B cell (primary cell): ENCODE data around the gene GRPEL1. TPM values are rescaled to one million over a fixed set of nuclear protein-coding genes. Genes with fewer than 3 reads are reported as not detected.

Experiments used
- ATAC-seq: fragments of 200-7000 bp; cut with Tn5 transposase; one replicate; pipeline ENCODE4 v1.10.0; 2021; ENCODE audit warnings: low read depth, mild to moderate bottlenecking, moderate number of reproducible peaks, moderate library complexity
- CTCF ChIA-PET: fragments of 350-600 bp; sonication (Branson Sonifier 250); formaldehyde crosslinking; loops from one replicate; lab custom pipeline; 2021; ENCODE audit warnings: antibody characterized with exemption, inconsistent platforms; lab: Charles Lee
- POLR2A ChIA-PET: fragments of 350-600 bp; sonication (Branson Sonifier 250); formaldehyde crosslinking; loops from one replicate; lab custom pipeline; 2021; ENCODE audit warnings: antibody characterized with exemption; lab: Charles Lee
- DNase-seq: peaks from one replicate; pipeline ENCODE4 v3.0.0; 2013
- H2AFZ ChIP-seq: 2 replicates; pipeline ENCODE4 v1.6.1; 2012; ENCODE audit warnings: mild to moderate bottlenecking, low read depth, low read length; ENCODE audit not compliant: insufficient read depth, poor library complexity, severe bottlenecking
- H3K27ac ChIP-seq, 2 donors: 1 replicate in 1 of 2; 2 replicates in 1 of 2; pipeline ENCODE4 v1.5.1; 2012 to 2013; ENCODE audit warnings: low read length in 2 of 2, mild to moderate bottlenecking in 2 of 2, moderate library complexity in 1 of 2
- H3K27me3 ChIP-seq, 4 experiments: fragments of 200-600 bp in 1 of 4; sonication (generic) in 1 of 4; replicated peaks in 1 of 4; 1 replicate in 2 of 4; 2 replicates in 2 of 4; pipeline versions ENCODE4 v1.6.1 to v1.7.0; 2013 to 2016; ENCODE audit warnings: low read length in 3 of 4, mild to moderate bottlenecking in 2 of 4, mixed read lengths in 1 of 4, moderate library complexity in 1 of 4; ENCODE audit not compliant: insufficient read depth in 4 of 4, control insufficient read depth in 3 of 4; ENCODE audit errors: control extremely low read depth in 1 of 4
- H3K36me3 ChIP-seq, 2 experiments: replicated peaks in 1 of 2; 1 replicate in 1 of 2; 2 replicates in 1 of 2; pipeline versions ENCODE4 v1.6.1 to v1.7.1; 2013; ENCODE audit warnings: low read length in 1 of 2; ENCODE audit not compliant: insufficient read depth in 2 of 2, control insufficient read depth in 1 of 2; ENCODE audit errors: control extremely low read depth in 1 of 2, extremely low read depth in 1 of 2
- H3K4me1 ChIP-seq, 2 donors: fragments of 200-600 bp in 1 of 2; sonication (generic) in 1 of 2; 1 replicate in 1 of 2; 2 replicates in 1 of 2; pipeline versions ENCODE4 v1.5.1 to v1.6.1; 2013 to 2017; ENCODE audit warnings: low read length in 2 of 2; ENCODE audit not compliant: control insufficient read depth in 2 of 2, insufficient read depth in 2 of 2
- H3K4me2 ChIP-seq: replicated peaks from 2 replicates; pipeline ENCODE3; 2012; ENCODE audit warnings: mild to moderate bottlenecking, low read depth, low read length; ENCODE audit not compliant: poor library complexity, severe bottlenecking
- H3K4me3 ChIP-seq, 5 experiments: fragments of 200-600 bp in 1 of 5; sonication (generic) in 1 of 5; 1 replicate in 3 of 5; 2 replicates in 2 of 5; pipeline versions ENCODE4 v1.5.1 to v1.7.0; 2011 to 2016; ENCODE audit warnings: low read length in 4 of 5, mild to moderate bottlenecking in 4 of 5, low read depth in 2 of 5, control low read depth in 1 of 5, moderate library complexity in 1 of 5; ENCODE audit not compliant: insufficient read depth in 1 of 5; ENCODE audit errors: control extremely low read depth in 1 of 5, extremely low read depth in 1 of 5
- H3K79me2 ChIP-seq: fragments of 200-600 bp; sonication (generic); one replicate; pipeline ENCODE4 v1.6.0; 2016; ENCODE audit warnings: low read length; ENCODE audit not compliant: control insufficient read depth, insufficient read depth
- H3K9ac ChIP-seq: fragments of 200-600 bp; sonication (generic); 2 replicates; pipeline ENCODE4 v1.6.1; 2017; ENCODE audit warnings: mild to moderate bottlenecking, low read length, moderate library complexity
- H3K9me3 ChIP-seq, 3 donors: one replicate each; pipeline versions ENCODE4 v1.6.1 to v1.7.1; 2013; ENCODE audit warnings: low read length in 2 of 3; ENCODE audit not compliant: control insufficient read depth in 2 of 3, insufficient read depth in 1 of 3; ENCODE audit errors: control extremely low read depth in 1 of 3
- H4K20me1 ChIP-seq: 2 replicates; pipeline ENCODE4 v1.6.0; 2012; ENCODE audit warnings: mild to moderate bottlenecking, low read length; ENCODE audit not compliant: insufficient read depth, control insufficient read depth, poor library complexity, severe bottlenecking
- H3K27ac Mint-ChIP-seq: one replicate; pipeline ENCODE4 v1.8.0; 2021; ENCODE audit warnings: mixed read lengths
- H3K27me3 Mint-ChIP-seq: one replicate; pipeline ENCODE4 v1.8.0; 2021; ENCODE audit warnings: mixed read lengths
- H3K4me1 Mint-ChIP-seq: one replicate; pipeline ENCODE4 v1.8.0; 2021; ENCODE audit warnings: mixed read lengths
- H3K4me3 Mint-ChIP-seq: one replicate; pipeline ENCODE4 v1.8.0; 2021; ENCODE audit warnings: mixed read lengths
- H3K9me3 Mint-ChIP-seq: one replicate; pipeline ENCODE4 v1.8.0; 2022; ENCODE audit warnings: mixed read lengths; ENCODE audit not compliant: insufficient read depth
- EZH2 ChIP-seq: IDR thresholded peaks from 2 replicates; pipeline ENCODE4 v1.6.1; 2012; ENCODE audit warnings: borderline replicate concordance, low read depth, mild to moderate bottlenecking, moderate library complexity, low read length; ENCODE audit not compliant: insufficient read depth, poor library complexity, severe bottlenecking
- WGBS: methylation state at CpG from one replicate; pipeline ENCODE4 v1.1.5; 2013; ENCODE audit warnings: missing lambda C conversion rate; ENCODE audit not compliant: insufficient coverage; 5-methylcytosine and 5-hydroxymethylcytosine counted together
- intact Hi-C: fragments of 100-400 bp; cut with micrococcal nuclease; formaldehyde crosslinking; loops from one replicate; pipeline ENCODE4 v1.10.0; 2022
- polyA plus RNA-seq: library from polyadenylated mRNA; depleted of rRNA; stranded (reverse); fragments of >200 nt; gene quantifications from 2 replicates; pipeline ENCODE4 v1.2.3, GENCODE V29; 2012
- total RNA-seq, 2 donors: library from RNA; stranded (reverse); fragments of 120-200 nt in 1 of 2; gene quantifications; 1 replicate in 1 of 2; 2 replicates in 1 of 2; pipeline versions ENCODE4 v1.2.3 to v1.2.4, GENCODE V29; 2013 to 2022
- TF ChIP-seq, protein P1 (sequence below): fragments of 200-600 bp; IDR thresholded peaks from one replicate; pipeline ENCODE4 v1.8.0; 2022; ENCODE audit warnings: antibody characterized with exemption, mild to moderate bottlenecking

The GRPEL1 gene
- total and polyA plus RNA-seq, 2 donors (not counting 1 experiment from before 2014, with no cell fraction given) = 15.0 to 26.0 TPM

DNA sequence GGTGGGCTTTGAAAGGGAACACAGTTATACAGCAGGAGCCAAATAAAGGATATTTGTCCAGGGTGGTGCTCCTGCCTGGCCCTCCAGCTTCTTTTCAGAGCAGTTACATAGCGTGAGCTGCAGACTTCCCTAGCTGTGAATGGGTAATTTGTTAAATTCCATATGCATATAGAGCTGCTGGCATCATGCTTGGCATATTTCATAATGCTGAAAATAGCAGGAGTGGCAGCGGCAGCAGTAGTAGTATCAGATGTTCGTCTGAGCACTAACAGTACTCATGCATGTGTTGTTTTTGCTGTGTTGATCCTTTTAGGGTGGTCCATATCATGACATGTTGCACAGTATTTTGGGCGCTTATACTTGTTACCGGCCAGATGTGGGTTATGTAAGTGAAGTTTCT, 58.3 kb downstream of the GRPEL1 start:
- H3K27ac ChIP-seq = no peak overlapping the region
- no peak overlapping the region for H2AFZ ChIP-seq
- intact Hi-C loops = no loop called here
- peaks cover 1% of the 10 kb centered on the region for H3K79me2 ChIP-seq
- H4K20me1 ChIP-seq = no peaks in the 10 kb centered on the region
- H3K4me3 Mint-ChIP-seq = no peak overlapping the region
- WGBS = 97% methylated on average over 4 of the region's 5 CpGs
- peaks cover 15% of the 10 kb centered on the region for H3K4me1 Mint-ChIP-seq
- no peak for TF ChIP-seq EZH2
- TF ChIP-seq, protein P1, sequence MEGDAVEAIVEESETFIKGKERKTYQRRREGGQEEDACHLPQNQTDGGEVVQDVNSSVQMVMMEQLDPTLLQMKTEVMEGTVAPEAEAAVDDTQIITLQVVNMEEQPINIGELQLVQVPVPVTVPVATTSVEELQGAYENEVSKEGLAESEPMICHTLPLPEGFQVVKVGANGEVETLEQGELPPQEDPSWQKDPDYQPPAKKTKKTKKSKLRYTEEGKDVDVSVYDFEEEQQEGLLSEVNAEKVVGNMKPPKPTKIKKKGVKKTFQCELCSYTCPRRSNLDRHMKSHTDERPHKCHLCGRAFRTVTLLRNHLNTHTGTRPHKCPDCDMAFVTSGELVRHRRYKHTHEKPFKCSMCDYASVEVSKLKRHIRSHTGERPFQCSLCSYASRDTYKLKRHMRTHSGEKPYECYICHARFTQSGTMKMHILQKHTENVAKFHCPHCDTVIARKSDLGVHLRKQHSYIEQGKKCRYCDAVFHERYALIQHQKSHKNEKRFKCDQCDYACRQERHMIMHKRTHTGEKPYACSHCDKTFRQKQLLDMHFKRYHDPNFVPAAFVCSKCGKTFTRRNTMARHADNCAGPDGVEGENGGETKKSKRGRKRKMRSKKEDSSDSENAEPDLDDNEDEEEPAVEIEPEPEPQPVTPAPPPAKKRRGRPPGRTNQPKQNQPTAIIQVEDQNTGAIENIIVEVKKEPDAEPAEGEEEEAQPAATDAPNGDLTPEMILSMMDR = no peak
- DNase-seq = no peak
- H3K27ac Mint-ChIP-seq = no peak overlapping the region
- no peaks in the 10 kb centered on the region for H3K27me3 Mint-ChIP-seq
- H3K9me3 Mint-ChIP-seq = peaks cover 2% of the 10 kb centered on the region
- H3K9ac ChIP-seq = no peak overlapping the region
- peaks cover 0 to 61% of the 10 kb centered on the region in 2 experiments for H3K36me3 ChIP-seq
- no peak overlapping the region for H3K4me2 ChIP-seq
- ATAC-seq = no peak
- H3K27me3 ChIP-seq = no peaks in the 10 kb centered on the region
- POLR2A ChIA-PET = no interaction called here
- H3K9me3 ChIP-seq = no peaks in the 10 kb centered on the region
- CTCF ChIA-PET = no interaction called here
- H3K4me3 ChIP-seq = no peak overlapping the region
- peaks cover 13 to 15% of the 10 kb centered on the region in 2 donors for H3K4me1 ChIP-seq

Other genes with a start within 250 kb of the GRPEL1 start
- gene TBC1D14, start 158.2 kb downstream of the GRPEL1 start, total RNA-seq = 42.0 and 44.1 TPM in 2 replicates
- 21.9 and 39.7 TPM in 2 replicates for gene TBC1D14, start 158.2 kb downstream of the GRPEL1 start, polyA plus RNA-seq
- 38.5 and 41.5 TPM in 2 replicates for gene TADA2B, start 24.7 kb downstream of the GRPEL1 start, total RNA-seq
- 13.6 and 13.9 TPM in 2 replicates for gene TADA2B, start 24.7 kb downstream of the GRPEL1 start, polyA plus RNA-seq
- not detected in 2 replicates for gene SORCS2, start 124.5 kb upstream of the GRPEL1 start, total RNA-seq
- gene SORCS2, start 124.5 kb upstream of the GRPEL1 start, polyA plus RNA-seq = not detected in 2 replicates